ENCODE results near the gene DSCAM. TPM values are rescaled to one million over a fixed set of nuclear protein-coding genes. Genes with fewer than 3 reads are reported as not detected.

Gene DSCAM
- total RNA-seq, 1 experiment from 2014 or later: 0.33 TPM

GRCh38 chr21:40662889-40663288 lies 184.1 kb downstream of the DSCAM start:
- Mint-ChIP-seq H3K36me3 (ENCODE audit: insufficient read depth, unreplicated experiment) (no peaks in the 10 kb centered on the region), H3K27ac (ENCODE audit: low read depth, unreplicated experiment) (no peak overlapping the region), H3K4me1 (ENCODE audit: insufficient read depth, unreplicated experiment) (no peaks in the 10 kb centered on the region), H3K4me3 (ENCODE audit: unreplicated experiment) (no peak overlapping the region), H3K27me3 (ENCODE audit: insufficient read depth, unreplicated experiment) (no peaks in the 10 kb centered on the region), H3K9me3 (ENCODE audit: unreplicated experiment) (peaks cover 13% of the 10 kb centered on the region)
- CTCF ChIA-PET: no interaction called here
- TF ChIP-seq CTCF (IDR thresholded peaks at IDR 0.05; ENCODE audit: unreplicated experiment): no peak
- DNase-seq (ENCODE audit: unreplicated experiment): no peak
- POLR2A ChIA-PET: no interaction called here
- no TSS peak for BruUV-seq (replicated peaks)
- intact Hi-C loops (cut with micrococcal nuclease): no loop called here

GRCh38 chr21:40660461-40660860 lies 186.5 kb downstream of the DSCAM start:
- Mint-ChIP-seq H3K27me3 (ENCODE audit: insufficient read depth, unreplicated experiment) (no peaks in the 10 kb centered on the region), H3K36me3 (ENCODE audit: insufficient read depth, unreplicated experiment) (no peaks in the 10 kb centered on the region), H3K4me3 (ENCODE audit: unreplicated experiment) (no peak overlapping the region), H3K4me1 (ENCODE audit: insufficient read depth, unreplicated experiment) (no peaks in the 10 kb centered on the region), H3K9me3 (ENCODE audit: unreplicated experiment) (peaks cover 13% of the 10 kb centered on the region), H3K27ac (ENCODE audit: low read depth, unreplicated experiment) (no peak overlapping the region)
- ChIA-PET POLR2A (no interaction called here), CTCF (no interaction called here)
- BruUV-seq (replicated peaks): no TSS peak
- no peak for DNase-seq (ENCODE audit: unreplicated experiment)
- TF ChIP-seq CTCF (IDR thresholded peaks at IDR 0.05; ENCODE audit: unreplicated experiment): no peak
- intact Hi-C loops (cut with micrococcal nuclease): no loop called here

DNA sequence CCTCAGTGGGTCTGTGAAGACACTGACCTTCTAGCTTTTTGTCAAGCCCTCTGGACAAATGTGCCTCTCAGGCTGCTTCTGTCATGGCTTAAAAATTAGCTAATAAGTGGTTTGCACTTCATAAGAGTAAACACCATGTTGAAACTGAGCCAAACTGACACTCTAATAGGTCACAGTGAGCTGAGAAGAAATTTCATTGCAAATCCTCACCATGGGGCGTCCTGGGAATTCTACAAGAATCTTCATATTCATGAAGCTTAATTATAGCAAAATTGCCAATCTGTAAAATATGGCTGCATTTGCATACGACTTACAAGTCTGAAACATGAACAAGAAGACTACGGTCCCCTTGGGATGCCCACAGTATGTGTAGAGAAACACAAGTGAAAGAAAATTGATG lies 188.6 kb downstream of the DSCAM start:
- no peak overlapping the region for H3K4me3 Mint-ChIP-seq (ENCODE audit: unreplicated experiment)
- no peak overlapping the region for H3K27ac Mint-ChIP-seq (ENCODE audit: low read depth, unreplicated experiment)
- no peaks in the 10 kb centered on the region for H3K27me3 Mint-ChIP-seq (ENCODE audit: insufficient read depth, unreplicated experiment)
- no TSS peak for BruUV-seq (replicated peaks)
- intact Hi-C loops (cut with micrococcal nuclease): no loop called here
- ChIA-PET POLR2A (interaction anchor here (0.6 kb wide), 1 partner anchor 410 kb away, joined by 3 read pairs; no protein-coding TSS in a partner anchor), CTCF (no interaction called here)
- TF ChIP-seq CTCF (IDR thresholded peaks at IDR 0.05; ENCODE audit: unreplicated experiment): no peak
- no peaks in the 10 kb centered on the region for H3K4me1 Mint-ChIP-seq (ENCODE audit: insufficient read depth, unreplicated experiment)
- DNase-seq (ENCODE audit: unreplicated experiment): no peak
- H3K9me3 Mint-ChIP-seq (ENCODE audit: unreplicated experiment): peaks cover 13% of the 10 kb centered on the region
- no peaks in the 10 kb centered on the region for H3K36me3 Mint-ChIP-seq (ENCODE audit: insufficient read depth, unreplicated experiment)

GRCh38 chr21:40652436-40652835 lies 194.5 kb downstream of the DSCAM start:
- Mint-ChIP-seq H3K27me3 (ENCODE audit: insufficient read depth, unreplicated experiment) (no peaks in the 10 kb centered on the region), H3K4me3 (ENCODE audit: unreplicated experiment) (no peak overlapping the region), H3K9me3 (ENCODE audit: unreplicated experiment) (peaks cover 8% of the 10 kb centered on the region), H3K36me3 (ENCODE audit: insufficient read depth, unreplicated experiment) (no peaks in the 10 kb centered on the region), H3K4me1 (ENCODE audit: insufficient read depth, unreplicated experiment) (no peaks in the 10 kb centered on the region), H3K27ac (ENCODE audit: low read depth, unreplicated experiment) (no peak overlapping the region)
- no TSS peak for BruUV-seq (replicated peaks)
- TF ChIP-seq CTCF (IDR thresholded peaks at IDR 0.05; ENCODE audit: unreplicated experiment): no peak
- DNase-seq (ENCODE audit: unreplicated experiment): no peak
- CTCF ChIA-PET: interaction anchor here (0.7 kb wide), 1 partner anchor 739 kb away, joined by 3 read pairs; no protein-coding TSS in a partner anchor
- POLR2A ChIA-PET: no interaction called here
- intact Hi-C loops (cut with micrococcal nuclease): loop anchor here (2.0 kb wide), 1 partner anchor 54 kb away; no protein-coding TSS in a partner anchor

Measured in MCF 10A (cell line).